ENCODE data around the gene NIPAL4. TPM values are rescaled to one million over a fixed set of nuclear protein-coding genes. Genes with fewer than 3 reads are reported as not detected.

Gene NIPAL4
- total RNA-seq, 1 experiment from 2014 or later = not detected

DNA sequence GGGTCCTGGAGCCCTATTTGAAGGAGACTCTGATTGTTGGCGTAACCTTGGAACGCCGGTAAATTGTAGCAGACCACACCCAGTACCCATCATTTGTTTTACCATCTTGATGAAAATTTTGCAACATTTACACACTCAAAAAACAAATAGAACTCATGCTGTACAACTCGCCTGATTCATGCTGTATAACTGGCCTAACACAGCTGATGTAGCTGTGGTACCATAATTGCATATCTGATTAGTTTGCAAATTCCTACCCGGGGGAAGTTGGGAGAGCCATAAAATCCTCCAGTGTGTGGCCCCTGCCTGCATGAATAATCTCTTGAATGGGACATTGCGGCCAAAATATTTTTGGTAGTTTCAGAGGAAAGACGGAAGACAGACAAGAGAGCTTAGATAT, 9.7 kb downstream of the NIPAL4 start:
- WGBS (ENCODE audit: extremely low coverage, insufficient read length, low lambda C conversion rate) = no CpG with 5 or more reads among the region's 7 CpGs
- Histone ChIP-seq H3K4me2 (ENCODE audit: insufficient read depth, insufficient read length, low read length) (no peak overlapping the region), H3K14ac (ENCODE audit: insufficient read depth, low read length) (no peak overlapping the region), H2BK12ac (ENCODE audit: insufficient read length, low read depth, low read length) (no peak overlapping the region), H3K56ac (ENCODE audit: insufficient read length, low read depth, low read length) (no peak overlapping the region), H2BK15ac (ENCODE audit: low read depth, low read length) (no peak overlapping the region), H3K79me2 (ENCODE audit: insufficient read depth, low read length) (no peaks in the 10 kb centered on the region), H3K9me3 (ENCODE audit: control insufficient read depth, low read depth, low read length) (no peaks in the 10 kb centered on the region), H4K91ac (ENCODE audit: insufficient read length, low read depth, low read length) (no peak overlapping the region), H3K27me3 (ENCODE audit: insufficient read depth, low read length) (no peaks in the 10 kb centered on the region), H3K27ac (ENCODE audit: insufficient read length, low read depth, low read length) (no peak overlapping the region), H2BK5ac (ENCODE audit: insufficient read length, low read length) (no peak overlapping the region), H3K18ac (ENCODE audit: insufficient read length, low read depth, low read length) (no peak overlapping the region), H3K79me1 (ENCODE audit: insufficient read depth, low read depth, low read length, poor library complexity, severe bottlenecking) (no peaks in the 10 kb centered on the region), H2AK5ac (ENCODE audit: insufficient read length, low read length) (no peak overlapping the region), H3K23me2 (ENCODE audit: insufficient read length, low read depth, low read length, poor library complexity, severe bottlenecking) (no peaks in the 10 kb centered on the region), H2AFZ (ENCODE audit: low read length) (no peak overlapping the region), H4K5ac (ENCODE audit: insufficient read length, low read depth, low read length) (no peak overlapping the region), H4K8ac (replicated peaks; ENCODE audit: insufficient read length, low read depth, low read length) (no peak overlapping the region), H3K9ac (ENCODE audit: extremely low read depth, insufficient read length, low read length) (no peak overlapping the region), H3T11ph (ENCODE audit: low read length) (no peak overlapping the region), H4K20me1 (ENCODE audit: control insufficient read depth, insufficient read depth, insufficient read length) (no peaks in the 10 kb centered on the region), H2BK120ac (ENCODE audit: low read depth, low read length, poor library complexity, severe bottlenecking) (no peak overlapping the region), H3K4me1 (ENCODE audit: insufficient read depth, low read length) (no peaks in the 10 kb centered on the region; the same call in none of the 2 replicates), H3K23ac (ENCODE audit: insufficient read length, low read depth, low read length) (no peak overlapping the region), H2BK20ac (ENCODE audit: low read depth, low read length, poor library complexity, severe bottlenecking) (no peak overlapping the region), H3K4ac (ENCODE audit: low read depth, low read length) (no peak overlapping the region)
- no peak overlapping the region for H3K27ac Mint-ChIP-seq
- no peaks in the 10 kb centered on the region for H3K9me3 Mint-ChIP-seq
- peaks cover 0 to 1% of the 10 kb centered on the region in 2 experiments; a peak in 3 of 4 replicates for H3K4me1 Mint-ChIP-seq
- TF ChIP-seq, protein P1, sequence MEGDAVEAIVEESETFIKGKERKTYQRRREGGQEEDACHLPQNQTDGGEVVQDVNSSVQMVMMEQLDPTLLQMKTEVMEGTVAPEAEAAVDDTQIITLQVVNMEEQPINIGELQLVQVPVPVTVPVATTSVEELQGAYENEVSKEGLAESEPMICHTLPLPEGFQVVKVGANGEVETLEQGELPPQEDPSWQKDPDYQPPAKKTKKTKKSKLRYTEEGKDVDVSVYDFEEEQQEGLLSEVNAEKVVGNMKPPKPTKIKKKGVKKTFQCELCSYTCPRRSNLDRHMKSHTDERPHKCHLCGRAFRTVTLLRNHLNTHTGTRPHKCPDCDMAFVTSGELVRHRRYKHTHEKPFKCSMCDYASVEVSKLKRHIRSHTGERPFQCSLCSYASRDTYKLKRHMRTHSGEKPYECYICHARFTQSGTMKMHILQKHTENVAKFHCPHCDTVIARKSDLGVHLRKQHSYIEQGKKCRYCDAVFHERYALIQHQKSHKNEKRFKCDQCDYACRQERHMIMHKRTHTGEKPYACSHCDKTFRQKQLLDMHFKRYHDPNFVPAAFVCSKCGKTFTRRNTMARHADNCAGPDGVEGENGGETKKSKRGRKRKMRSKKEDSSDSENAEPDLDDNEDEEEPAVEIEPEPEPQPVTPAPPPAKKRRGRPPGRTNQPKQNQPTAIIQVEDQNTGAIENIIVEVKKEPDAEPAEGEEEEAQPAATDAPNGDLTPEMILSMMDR (conservative IDR thresholded peaks at IDR 0.05) = no peak
- no peaks in the 10 kb centered on the region; the same call in 1 of the 2 replicates for H3K27me3 Mint-ChIP-seq (ENCODE audit: low read depth)
- no peak for DNase-seq
- no peak overlapping the region for H3K4me3 Mint-ChIP-seq
- no peaks in the 10 kb centered on the region for H3K36me3 Mint-ChIP-seq (ENCODE audit: insufficient read depth in 1 of 3, low read depth in 3 of 3)
